ENCODE measurements around the gene SCGB1D4.

SCGB1D4 gene

GRCh38 chr11:62309991-62310390 lies 11.1 kb upstream of the SCGB1D4 start:
- Histone ChIP-seq H3K4me3 (replicated peaks; ENCODE audit: insufficient read depth, low read length) (no peak overlapping the region), H3K27me3 (ENCODE audit: insufficient read depth, poor library complexity, severe bottlenecking) (peaks cover 3% of the 10 kb centered on the region), H3K27ac (replicated peaks) (no peak overlapping the region)
- TF ChIP-seq SPI1 (IDR thresholded peaks at IDR 0.05; ENCODE audit: borderline replicate concordance, low read depth) (no peak), CTCF (IDR thresholded peaks at IDR 0.05; ENCODE audit: insufficient read depth, low read length) (no peak), GABPA (IDR thresholded peaks at IDR 0.05; ENCODE audit: low read depth) (no peak), POLR2AphosphoS5 (IDR thresholded peaks at IDR 0.05; ENCODE audit: low read depth) (no peak), REST (IDR thresholded peaks at IDR 0.05; ENCODE audit: insufficient replicate concordance, low read depth) (no peak)
- peak in 1 of 2 experiments; percentile 19 for DNase-seq (ENCODE audit: low read depth in 1 of 2, low spot score in 1 of 2)

GRCh38 chr11:62307950-62308349 lies 9.1 kb upstream of the SCGB1D4 start:
- no peak for TF ChIP-seq POLR2AphosphoS5 (IDR thresholded peaks at IDR 0.05; ENCODE audit: low read depth)
- TF ChIP-seq CTCF (IDR thresholded peaks at IDR 0.05; ENCODE audit: insufficient read depth, low read length), result no peak
- no peak for TF ChIP-seq GABPA (IDR thresholded peaks at IDR 0.05; ENCODE audit: low read depth)
- no peak for TF ChIP-seq SPI1 (IDR thresholded peaks at IDR 0.05; ENCODE audit: borderline replicate concordance, low read depth)
- TF ChIP-seq REST (IDR thresholded peaks at IDR 0.05; ENCODE audit: insufficient replicate concordance, low read depth), result no peak
- DNase-seq (ENCODE audit: low read depth in 1 of 2, low spot score in 1 of 2), result no peak
- no peak overlapping the region for H3K27ac ChIP-seq (replicated peaks)

GRCh38 chr11:62306227-62306626 lies 7.4 kb upstream of the SCGB1D4 start:
- TF ChIP-seq GABPA (IDR thresholded peaks at IDR 0.05; ENCODE audit: low read depth) (no peak), CTCF (IDR thresholded peaks at IDR 0.05; ENCODE audit: insufficient read depth, low read length) (no peak), REST (IDR thresholded peaks at IDR 0.05; ENCODE audit: insufficient replicate concordance, low read depth) (no peak), POLR2AphosphoS5 (IDR thresholded peaks at IDR 0.05; ENCODE audit: low read depth) (no peak), SPI1 (IDR thresholded peaks at IDR 0.05; ENCODE audit: borderline replicate concordance, low read depth) (no peak)
- no peak overlapping the region for H3K4me3 ChIP-seq (replicated peaks; ENCODE audit: insufficient read depth, low read length)
- H3K27me3 ChIP-seq (ENCODE audit: insufficient read depth, poor library complexity, severe bottlenecking), result peaks cover 13% of the 10 kb centered on the region
- no peak overlapping the region for H3K27ac ChIP-seq (replicated peaks)
- DNase-seq (ENCODE audit: low read depth in 1 of 2, low spot score in 1 of 2), result no peak

More at GRCh38 chr11:62307950-62308349, 9.1 kb upstream of the SCGB1D4 start:
- H3K4me3 ChIP-seq (replicated peaks; ENCODE audit: insufficient read depth, low read length), result no peak overlapping the region
- H3K27me3 ChIP-seq (ENCODE audit: insufficient read depth, poor library complexity, severe bottlenecking), result peaks cover 9% of the 10 kb centered on the region
